Stimulated activated CD8-positive, alpha-beta memory T cell treated with anti-CD3 and anti-CD28 coated beads, Interleukin-12 subunit alpha, Interleukin-12 subunit beta, amount 100 ng/mL, for 4 hours (primary cell): ENCODE data around the gene ZFR2.
"Not testable (repeated sequence)": the region's sequence is repeated elsewhere in the genome, so short reads cannot be mapped to it uniquely, and the experiment has no call there.

Experiments used
- DNase-seq: peaks from one replicate; pipeline ENCODE4 v3.0.0-alpha.2; 2020; ENCODE audit warnings: low read depth

Gene ZFR2

DNA sequence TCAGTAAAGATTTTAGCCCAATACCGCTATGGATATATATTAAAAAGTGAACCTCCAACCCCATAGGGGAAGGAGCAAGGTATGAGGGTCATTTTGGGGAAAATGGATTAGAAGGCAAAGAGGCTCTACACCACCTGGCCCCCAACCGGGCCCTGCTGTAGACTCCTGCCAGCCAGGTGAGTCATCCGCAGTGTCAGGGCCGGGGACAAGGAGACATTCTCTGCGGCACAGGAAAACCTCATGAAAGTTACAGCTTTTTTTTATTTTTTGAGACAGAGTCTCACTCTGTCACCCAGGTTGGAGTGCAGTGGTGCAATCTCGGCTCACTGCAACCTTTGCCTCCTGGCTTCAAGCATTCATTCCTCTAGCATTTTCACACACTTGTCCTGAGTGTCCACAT, 32.0 kb downstream of the ZFR2 start:
- no peak for DNase-seq

DNA sequence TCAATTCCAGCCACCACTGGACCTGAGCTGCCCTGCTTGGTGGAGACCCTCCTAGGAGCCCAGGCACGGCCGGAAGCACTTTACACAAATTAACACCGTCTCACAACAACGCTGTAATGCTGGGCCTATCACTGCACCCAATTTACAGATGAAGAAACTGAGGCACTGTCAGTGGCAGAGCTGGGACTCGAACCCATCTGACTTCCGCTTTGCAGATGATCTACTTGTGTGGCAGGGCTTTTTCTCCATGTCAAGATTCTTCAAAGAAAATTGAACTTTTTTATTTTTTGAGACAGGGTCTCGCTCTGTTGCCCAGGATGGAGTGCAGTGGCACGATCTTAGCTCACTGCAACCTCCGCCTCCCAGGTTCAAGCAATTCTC, 33.8 kb downstream of the ZFR2 start:
- DNase-seq = no peak

DNA sequence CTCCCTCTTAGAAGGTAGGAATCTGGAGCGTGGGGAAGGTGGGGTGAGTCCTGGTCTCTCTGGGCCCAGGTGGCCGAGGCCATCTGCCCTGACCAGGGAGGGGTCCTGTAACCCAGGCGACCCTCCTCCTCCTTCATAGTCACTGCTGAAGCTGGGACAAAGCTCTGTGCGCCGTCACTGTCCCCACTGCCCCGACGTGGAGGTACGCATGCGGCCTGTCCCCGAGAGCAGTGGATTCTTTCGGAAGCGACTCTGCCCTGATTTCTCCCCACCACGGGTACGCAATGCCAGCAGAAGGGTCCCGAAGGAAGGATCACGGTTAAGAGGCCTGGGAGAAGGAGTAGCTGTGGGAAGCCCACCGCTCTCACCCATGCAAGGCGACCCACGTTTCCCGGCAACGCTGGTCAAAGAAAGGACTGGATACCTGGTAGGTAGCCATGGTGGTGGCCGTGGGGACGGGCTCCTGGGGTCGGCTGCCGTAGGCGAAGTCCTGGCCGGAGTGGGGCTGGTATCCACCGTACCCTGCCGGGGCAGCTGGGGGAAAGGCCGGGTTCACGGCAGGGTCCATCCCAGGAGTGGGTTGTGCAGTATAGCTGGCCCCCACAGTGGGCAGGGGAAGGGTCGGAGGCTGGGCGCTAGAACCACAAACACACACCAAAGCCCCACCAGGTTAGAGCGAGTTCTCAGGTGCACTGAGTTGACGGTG, 34.3 kb downstream of the ZFR2 start:
- DNase-seq = no peak

DNA sequence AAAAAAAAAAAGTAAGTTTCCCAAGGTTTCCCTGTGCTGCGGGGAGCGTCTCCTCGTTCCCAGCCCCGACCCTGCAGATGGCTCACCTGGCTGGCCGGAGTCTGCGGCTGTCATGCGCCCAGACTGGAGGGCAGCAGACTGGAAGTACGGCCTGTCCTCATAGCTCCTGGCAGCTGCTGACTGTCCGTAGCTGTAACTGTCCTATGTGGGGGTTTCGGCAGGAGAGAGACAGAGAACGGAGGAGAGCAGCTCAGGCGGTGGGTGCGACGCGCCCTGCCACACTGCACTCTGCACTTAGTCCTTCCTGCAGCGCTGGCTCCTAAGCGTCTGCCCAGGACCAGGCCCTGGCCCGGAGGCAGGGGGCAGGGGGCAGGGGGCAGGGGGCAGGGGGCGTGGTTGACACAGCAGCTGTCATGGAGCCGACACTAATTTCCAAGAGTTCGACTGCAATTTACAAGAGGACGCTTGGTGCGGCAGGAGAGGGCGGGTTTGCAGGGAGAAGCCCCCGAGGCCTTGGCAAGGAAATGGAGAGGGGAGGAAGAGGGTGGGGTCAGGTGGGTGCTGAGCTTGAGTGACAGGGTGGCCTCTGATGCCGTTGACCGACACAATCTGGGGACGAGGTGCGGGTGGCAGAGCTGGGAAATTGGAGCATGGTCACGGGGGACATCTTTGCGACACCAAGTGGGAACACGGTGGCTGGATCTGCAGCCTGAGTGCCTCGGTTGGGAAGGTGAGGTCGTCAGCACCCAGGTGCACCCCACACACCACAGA, 35.1 kb downstream of the ZFR2 start:
- no peak for DNase-seq

DNA sequence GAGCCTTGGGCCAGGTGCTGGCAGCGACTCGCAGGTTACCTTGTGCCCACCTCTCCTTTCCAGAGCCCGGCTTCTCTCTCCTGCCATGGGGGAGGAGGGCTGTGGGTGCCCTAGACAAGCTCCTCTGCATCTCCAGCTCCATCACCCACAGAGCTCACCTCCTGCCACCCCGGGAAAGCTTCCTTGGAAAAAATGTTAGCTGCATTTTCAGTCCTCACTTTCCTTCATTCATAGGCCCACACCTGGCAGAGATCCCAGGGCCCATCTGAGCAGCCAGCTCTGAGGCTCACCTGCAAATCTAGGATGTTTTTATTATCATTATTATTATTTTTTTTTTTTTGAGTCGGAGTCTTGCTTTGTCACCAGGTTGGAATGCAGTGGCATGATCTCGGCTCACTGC, 36.8 kb downstream of the ZFR2 start:
- DNase-seq = no peak

DNA sequence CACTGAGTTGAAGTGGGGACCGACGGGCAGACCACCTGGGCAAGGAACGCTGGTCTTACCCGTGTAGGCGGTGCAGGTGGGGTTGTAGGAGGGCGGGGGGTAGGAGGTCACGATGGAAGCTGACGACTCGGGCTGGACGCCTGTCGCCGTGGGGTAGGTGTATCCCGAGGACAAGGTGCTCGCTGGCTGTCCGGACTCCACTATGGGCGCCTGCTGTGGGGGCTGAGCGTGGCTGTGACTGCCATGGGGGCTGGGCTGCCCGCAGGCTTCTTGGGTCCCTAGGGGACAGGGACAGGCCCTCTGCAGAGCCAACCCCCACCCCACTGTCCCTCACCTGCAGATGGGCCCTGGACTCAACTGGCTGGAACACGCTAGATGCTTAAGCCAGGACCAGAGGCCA, 37.2 kb downstream of the ZFR2 start:
- DNase-seq = no peak

DNA sequence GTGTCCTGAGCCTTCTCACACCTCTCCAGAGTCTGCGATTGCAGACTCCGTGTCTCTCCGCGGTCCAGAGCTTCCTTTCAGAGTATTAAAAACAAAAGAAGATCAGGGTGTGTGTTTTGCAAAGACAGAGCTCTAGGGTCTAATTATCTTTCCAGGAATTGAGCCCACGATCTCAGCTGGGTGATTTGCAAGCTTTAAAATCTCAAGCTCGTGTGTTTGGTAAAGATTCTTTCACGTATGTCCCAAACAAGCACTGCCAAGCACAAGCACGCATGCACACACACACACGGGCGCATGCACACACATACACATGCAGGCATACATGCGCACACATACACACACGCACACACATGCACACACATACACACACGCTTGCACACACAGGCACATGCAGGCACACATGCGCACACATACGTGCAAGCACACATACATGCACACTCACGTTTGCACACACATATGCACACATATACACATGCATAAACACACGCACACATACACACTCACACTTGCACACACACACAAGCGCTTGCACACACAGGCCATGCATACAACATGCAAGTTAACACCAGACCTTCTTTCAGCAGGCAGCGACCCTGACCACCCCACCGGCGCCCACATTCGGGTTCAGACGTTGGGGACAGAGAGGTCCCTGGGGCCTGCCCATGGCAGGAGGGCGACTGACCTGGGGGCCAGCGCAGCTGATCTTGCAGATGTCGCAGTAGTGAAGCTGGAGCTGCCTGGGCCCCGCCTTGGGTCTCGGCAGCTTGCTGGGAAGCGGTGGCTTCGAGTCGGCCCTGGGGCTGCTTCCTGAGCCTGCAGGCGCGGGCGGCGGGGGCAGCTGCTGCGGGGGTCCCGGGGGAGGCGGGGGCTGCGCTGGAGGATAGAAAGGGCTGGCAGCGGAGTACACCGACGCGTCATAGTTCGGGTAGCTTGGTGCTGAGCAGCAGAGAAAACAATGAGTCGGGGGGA, 37.9 kb downstream of the ZFR2 start:
- no peak for DNase-seq

DNA sequence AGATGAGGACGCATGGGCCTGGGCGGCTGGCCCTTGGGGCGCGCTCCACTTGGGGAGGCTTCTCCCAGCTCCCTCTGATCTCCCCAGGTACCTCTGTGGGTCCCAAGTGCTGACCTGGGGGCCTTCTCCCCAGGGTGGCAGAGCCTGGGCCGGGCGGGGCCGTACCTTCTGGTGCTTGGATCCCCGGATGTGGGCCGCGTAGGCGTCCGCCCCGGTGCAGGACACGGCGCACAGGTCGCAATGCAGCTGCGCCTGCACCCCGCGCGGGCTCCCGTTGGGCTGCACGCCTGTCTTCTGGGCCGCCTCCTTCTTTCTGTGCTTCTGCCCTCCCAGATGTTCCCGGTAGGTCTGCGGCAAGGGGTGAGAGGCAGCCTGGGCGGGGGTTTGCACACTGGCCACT, 41.5 kb downstream of the ZFR2 start:
- no peak for DNase-seq

DNA sequence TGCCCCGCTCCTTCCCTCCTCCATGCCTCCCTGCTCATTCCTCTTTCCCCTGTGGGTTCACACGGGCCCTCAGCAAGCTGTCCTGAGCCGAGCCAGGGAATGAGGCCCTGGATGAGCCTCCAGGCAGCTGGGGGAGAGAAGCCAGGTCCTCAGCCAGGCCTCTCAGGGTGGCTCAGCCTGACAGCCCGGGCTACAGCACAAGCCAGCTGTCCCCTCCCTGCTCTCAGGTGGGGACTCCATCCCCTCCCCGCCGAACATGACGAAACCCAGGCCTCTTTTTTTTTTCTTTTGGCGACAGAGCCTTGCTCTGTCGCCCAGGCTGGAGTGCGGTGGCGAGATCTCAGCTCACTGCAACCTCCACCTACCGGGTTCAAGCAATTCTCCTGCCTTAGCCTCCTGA, 42.7 kb downstream of the ZFR2 start:
- no peak for DNase-seq

DNA sequence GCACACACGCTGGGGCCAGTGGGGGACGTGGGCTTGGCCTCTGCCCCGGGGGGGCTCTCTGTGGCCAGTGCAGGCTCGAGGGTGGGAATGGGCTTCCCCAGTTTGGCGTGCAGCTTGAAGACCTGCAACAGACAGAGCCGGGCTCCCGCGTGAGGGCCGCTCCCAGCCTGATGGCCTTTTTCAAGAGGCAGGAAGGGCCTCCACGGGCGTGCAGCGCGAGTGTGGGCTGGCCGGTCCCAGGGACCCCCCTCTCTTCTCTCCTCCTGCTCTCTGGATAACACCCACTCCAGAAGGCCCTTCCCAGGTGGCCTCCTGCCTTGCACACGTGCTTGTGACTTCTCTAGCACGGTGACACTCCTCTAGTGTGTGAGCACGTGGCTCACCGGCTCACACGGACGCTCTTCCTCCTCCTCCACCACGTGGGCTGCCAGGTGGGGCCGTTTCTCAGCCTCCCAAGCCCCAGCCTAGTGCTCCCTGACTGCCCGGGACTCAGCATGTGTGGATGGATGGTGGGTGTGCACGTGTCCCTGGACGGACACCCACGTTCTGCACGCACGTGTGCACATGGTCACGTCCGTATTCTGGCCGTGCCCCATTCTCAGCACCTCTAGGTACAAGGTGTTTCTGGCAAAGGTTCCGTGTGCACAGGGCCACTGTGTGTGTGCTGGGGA, 43.4 kb downstream of the ZFR2 start:
- DNase-seq = no peak

DNA sequence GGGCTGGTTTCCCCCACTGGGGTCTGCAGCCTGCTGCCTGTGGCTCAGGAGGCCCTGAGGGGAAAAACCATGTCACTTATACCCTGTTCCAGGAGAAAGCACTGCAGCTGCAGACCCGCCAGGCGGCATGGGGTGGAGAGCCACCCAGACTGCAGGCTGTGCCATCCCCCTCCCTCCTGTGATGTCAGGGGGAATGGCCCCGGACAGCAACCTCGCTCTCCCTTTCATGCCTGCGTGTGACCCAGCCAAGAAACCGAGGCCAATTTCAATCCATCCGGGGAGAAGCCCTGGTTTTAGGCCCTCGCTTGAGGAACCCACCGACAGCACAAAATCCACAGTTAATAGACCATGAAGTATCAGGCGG, 45.5 kb downstream of the ZFR2 start:
- DNase-seq = no peak

DNA sequence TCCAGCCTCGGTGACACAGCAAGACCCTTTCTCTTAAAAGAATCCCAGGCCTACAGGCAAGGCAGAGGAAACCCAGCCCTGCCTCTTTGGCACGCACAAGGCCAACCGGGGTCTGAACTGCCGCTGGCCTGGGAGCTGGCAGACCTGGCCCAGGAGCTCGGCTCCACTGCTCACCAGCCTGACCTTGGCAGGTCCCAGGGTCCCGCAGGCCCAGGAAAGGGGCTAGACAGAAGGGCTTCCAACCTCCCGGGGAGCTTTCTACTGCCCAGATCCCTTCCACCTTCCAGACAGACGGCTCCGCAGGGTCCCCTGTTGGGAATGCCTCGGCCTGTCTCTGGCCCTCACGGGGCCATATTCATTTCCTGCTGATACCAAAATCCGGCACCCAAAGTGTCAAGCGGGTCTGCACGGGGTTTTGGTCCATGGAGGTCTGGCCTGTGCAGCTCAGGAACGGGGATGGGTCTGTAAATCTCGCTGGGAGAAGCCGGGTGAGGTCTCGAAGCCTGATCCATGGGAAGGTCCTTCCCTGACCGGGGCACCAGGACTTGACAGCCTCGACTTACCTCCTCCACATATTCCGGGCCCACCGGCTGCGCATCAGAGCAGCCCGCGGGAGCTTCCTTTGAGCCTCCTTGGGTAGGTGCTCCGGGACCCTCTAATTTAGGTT, 46.0 kb downstream of the ZFR2 start:
- DNase-seq = no peak

DNA sequence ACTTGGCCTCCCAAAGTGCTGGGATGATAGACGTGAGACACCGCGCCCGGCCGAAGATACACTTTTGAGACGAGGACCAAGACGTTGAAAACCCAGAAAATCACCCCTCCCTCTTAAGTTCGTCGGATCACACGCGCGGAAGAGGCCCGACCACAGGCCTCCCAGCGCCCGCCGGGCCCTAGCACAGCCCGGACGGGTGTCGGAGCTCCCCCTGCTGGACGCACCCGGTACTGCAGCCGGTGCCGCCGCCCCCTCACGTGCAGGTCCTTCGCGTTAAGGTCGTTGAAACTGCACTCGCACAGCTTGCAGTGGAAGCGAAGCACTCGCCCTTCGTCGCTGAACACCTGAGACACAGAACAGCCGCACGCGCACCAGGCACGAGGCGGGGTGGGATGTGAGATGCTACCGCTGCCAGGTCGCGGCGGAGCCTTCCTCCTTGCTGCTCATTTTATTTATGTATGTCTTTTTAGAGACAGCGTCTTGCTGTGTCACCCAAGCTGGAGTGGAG, 46.9 kb downstream of the ZFR2 start:
- peak; percentile 85 for DNase-seq

DNA sequence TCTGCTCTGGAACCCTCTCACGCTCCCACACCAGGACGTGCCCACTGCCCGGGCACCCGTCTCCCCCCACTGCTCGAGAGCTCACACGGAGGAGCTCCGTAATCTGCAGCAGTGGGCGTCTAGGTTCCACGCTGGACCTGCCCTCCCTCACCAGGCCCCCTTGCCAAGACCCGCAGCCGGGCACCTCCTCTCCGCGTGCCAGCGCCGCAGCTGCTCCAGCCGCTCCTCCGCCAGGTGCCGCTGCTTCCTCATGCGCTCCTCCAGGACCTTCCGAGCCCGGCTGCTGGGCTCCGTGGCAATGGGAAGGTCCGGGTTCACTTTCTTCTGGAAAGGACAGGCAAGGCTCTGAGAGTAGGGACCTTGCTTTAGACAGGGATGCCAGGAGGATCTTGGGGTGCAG, 47.7 kb downstream of the ZFR2 start:
- no peak for DNase-seq

DNA sequence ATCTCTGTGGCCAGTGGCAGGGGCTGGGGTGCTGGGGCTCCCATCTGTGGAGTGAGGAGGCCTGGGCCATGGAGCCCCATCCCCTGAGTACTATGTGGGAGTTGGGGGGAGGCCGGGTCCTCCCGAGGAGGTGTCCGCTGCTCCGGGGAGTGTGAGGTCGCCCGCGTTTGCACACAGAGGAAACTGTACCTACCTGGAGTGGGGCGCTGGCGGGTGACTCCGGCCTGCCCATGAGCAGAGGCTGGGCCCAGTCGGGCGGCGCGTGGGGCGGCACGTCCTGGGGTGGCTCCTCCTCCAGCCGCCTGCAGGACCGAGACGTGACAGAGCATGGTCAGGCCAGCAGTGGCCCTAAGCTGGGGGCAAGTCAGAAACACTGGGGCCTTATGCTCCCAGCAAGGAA, 48.8 kb downstream of the ZFR2 start:
- no peak for DNase-seq

DNA sequence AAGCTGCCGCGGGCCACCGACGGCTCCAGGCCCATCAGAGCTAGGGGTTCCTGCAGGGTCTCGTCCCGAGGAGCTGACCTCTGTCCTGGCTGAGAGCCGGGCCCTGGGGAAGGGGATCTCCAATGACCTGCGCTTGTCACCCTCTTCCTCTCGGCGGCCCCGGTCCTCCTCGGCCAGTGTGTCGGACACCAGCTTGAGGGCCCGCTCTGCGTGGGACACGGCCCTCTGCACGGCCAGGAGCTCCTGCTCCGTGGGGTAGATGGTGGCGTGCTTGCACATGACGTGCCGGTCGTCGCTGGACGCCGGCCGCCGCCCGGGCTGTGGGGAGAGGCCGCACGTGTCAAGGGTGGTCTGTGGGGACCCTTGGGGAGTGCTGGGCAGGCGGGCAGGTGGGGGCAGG, 49.9 kb downstream of the ZFR2 start:
- DNase-seq = no peak

DNA sequence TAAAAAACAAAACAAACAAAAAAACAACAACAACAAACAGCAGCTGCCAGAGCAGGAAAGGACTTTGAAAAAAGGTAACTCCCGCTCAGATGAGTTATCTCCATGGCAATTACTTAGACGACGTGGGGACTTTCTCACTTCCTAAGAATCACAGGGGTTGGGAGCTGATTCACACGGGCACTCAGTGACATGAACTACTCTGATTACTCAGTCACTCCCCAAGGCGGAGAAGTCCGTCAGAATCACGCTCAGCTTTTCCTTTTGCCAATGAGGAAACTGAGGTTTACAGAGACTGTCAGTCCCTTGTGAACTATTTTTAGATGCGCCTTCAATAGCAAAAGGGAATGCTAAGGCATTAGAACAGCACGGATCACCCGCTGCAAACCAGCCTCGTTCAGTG, 50.4 kb downstream of the ZFR2 start:
- no peak for DNase-seq

DNA sequence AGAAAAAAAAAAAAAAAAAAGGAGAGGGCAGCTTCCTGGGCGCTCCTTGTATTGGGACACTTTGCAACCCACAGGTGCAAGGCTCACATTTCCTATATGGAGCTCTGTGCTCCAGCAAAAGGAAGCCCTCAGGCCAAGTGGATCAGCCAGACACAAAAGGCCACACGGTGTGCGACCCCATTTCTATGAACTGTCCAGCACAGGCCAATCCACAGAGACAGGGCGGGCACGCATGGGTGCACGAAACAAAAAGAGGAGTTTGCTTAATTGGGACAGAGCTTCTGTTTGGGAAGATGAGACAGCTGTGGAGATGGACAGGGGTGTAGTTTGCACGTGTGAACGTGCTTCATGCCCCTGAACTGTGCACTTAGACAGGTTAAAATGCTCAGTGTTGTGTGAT, 51.1 kb downstream of the ZFR2 start:
- DNase-seq = no peak

DNA sequence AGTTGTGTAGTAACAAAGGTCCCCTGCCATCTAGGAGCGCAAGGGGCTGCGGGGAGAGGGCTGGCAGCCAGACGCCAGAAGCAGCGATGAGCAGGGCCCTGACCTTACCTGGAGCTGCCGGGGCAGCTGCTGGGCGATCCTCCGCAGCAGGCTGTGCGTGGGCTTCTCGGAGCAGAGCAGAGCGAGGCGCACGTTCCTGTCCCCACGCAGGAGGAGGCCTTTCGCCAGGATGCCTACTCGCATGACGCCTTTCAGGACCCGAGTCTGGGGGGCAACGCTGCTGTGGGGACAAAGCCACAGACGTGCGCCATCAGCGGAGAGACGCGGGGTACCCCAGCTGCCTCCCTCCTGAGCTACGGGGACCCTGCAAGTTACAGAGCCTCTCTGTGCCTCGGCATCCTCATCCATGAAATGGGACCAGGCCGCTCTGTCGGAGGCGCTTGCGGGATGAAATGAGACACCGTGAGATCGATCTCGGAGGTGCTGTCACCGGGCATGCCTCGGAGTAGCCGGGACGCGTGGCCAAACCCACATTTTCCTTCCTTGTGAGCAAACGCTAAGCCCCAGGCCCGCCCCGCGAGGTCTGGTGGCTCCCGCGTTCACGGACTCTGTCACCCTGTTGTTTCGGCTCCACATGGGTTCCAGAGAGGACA, 52.1 kb downstream of the ZFR2 start:
- no peak for DNase-seq

DNA sequence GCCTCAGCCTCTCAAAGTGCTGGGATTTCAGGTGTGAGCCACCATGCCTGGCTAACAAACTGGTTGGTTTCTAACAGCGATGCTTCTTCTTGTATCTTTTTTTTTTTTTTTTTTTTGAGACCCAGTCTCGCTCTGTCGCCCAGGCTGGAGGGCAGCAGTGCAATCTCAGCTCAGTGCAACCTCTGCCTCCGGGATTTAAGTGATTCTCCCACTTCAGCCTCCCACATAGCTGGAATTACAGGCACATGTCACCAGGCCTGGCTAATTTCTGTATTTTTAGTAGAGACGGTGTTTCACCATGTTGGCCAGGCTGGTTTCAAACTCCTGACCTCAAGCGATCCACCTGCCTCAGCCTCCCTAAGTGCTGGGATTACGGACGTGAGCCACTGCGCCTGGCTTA, 52.7 kb downstream of the ZFR2 start:
- DNase-seq = not testable (repeated sequence)

DNA sequence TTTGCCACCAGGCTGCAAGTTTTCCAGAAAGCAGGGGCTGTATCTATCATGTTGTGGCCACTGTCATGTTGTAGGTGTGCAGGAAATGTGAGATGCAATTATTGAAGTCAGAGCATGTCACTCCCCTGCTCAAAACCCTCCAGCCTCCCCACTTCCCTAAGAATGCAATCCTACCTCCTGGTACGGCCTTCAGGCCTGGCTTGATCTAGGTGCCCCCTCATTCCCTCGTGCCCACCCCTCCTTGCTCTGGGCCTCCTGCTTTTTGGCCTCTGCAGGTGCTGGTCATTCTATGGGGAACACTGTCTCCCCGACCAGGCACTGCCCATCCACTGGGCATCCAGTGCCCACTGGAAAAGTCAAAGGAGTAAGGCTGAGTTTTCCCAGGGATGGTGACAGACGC, 54.2 kb downstream of the ZFR2 start:
- no peak for DNase-seq
